NT2/D1 (cell line): Measurements from ENCODE around the gene MAPK12.

Experiments
- DNase-seq: peaks from one replicate; pipeline ENCODE4 v3.0.0-alpha.2; 2011; ENCODE audit warnings: low read depth, low spot score
- H3K27me3 ChIP-seq: 2 replicates; pipeline ENCODE4 v1.6.0; 2011; ENCODE audit warnings: mild to moderate bottlenecking; ENCODE audit not compliant: insufficient read length, insufficient read depth
- H3K36me3 ChIP-seq: 2 replicates; pipeline ENCODE4 v1.6.1; 2011; ENCODE audit warnings: mild to moderate bottlenecking, low read length, mixed read lengths; ENCODE audit not compliant: insufficient read depth, insufficient read length
- H3K4me1 ChIP-seq: 2 replicates; pipeline ENCODE4 v1.5.1; 2011; ENCODE audit not compliant: insufficient read depth, insufficient read length
- H3K4me3 ChIP-seq: 2 replicates; pipeline ENCODE4 v1.5.1; 2011; ENCODE audit warnings: low read depth; ENCODE audit not compliant: insufficient read length
- H3K9ac ChIP-seq: 2 replicates; pipeline ENCODE4 v1.6.0; 2011; ENCODE audit warnings: low read depth; ENCODE audit not compliant: insufficient read length
- H3K9me3 ChIP-seq: 2 replicates; pipeline ENCODE4 v1.5.1; 2011; ENCODE audit warnings: mild to moderate bottlenecking, low read length; ENCODE audit not compliant: insufficient read depth
- SUZ12 ChIP-seq: IDR thresholded peaks from 2 replicates; pipeline ENCODE4 v1.6.1; 2011; ENCODE audit not compliant: insufficient read length, insufficient read depth; ENCODE audit errors: extremely low read depth
- YY1 ChIP-seq: IDR thresholded peaks from 2 replicates; pipeline ENCODE4 v1.6.1; 2011; ENCODE audit not compliant: insufficient read length, insufficient read depth
- ZNF274 ChIP-seq: IDR thresholded peaks from 2 replicates; pipeline ENCODE4 v1.6.1; 2011; ENCODE audit warnings: mild to moderate bottlenecking, low read depth, low read length

MAPK12 gene

GRCh38 chr22:50252082-50253045, 9.1 kb downstream of the MAPK12 start:
- Histone ChIP-seq H3K36me3 (peaks cover 23% of the 10 kb centered on the region), H3K27me3 (no peaks in the 10 kb centered on the region), H3K4me3 (no peak overlapping the region), H3K9ac (peak overlapping the region; percentile 70), H3K9me3 (no peaks in the 10 kb centered on the region), H3K4me1 (peaks cover 19% of the 10 kb centered on the region)
- no peak for DNase-seq
- no peak for TF ChIP-seq YY1
- no peak for TF ChIP-seq SUZ12
- TF ChIP-seq ZNF274, result no peak

DNA sequence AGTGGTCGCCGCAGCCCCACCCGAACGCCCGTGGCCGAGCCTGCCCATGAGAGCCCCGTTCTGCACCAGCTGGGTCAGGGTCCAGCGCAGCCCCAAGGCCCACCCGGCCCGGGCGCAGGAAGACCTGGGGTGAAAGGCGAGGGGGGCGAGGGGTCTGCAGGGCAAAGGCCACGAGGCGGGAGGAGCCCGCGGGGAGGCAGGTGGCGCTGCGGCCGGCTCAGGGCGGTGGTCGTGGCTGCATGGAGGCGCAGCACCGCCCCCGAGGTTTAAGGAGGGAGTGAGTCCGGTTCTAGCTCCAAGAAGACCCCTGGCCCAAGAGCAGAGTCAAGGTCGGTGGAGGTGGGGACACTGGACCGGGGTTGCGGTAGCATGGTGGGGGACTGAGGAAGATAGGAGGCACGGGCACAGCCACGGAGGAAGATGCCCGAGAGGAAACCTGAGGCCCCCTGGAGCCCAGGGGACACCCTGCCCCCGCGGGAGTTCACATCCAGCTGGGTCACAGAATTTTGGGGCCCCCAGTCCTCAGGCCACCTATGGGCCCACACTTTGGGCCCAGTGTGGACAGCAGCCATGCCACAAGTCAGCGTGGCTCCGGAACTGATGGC, 9.9 kb downstream of the MAPK12 start:
- Histone ChIP-seq H3K9me3 (no peaks in the 10 kb centered on the region), H3K4me3 (peak overlapping the region; percentile 36), H3K36me3 (peaks cover 30% of the 10 kb centered on the region), H3K9ac (peak overlapping the region; percentile 70), H3K4me1 (peaks cover 19% of the 10 kb centered on the region), H3K27me3 (no peaks in the 10 kb centered on the region)
- TF ChIP-seq SUZ12 (no peak), YY1 (no peak)
- DNase-seq, result no peak

DNA sequence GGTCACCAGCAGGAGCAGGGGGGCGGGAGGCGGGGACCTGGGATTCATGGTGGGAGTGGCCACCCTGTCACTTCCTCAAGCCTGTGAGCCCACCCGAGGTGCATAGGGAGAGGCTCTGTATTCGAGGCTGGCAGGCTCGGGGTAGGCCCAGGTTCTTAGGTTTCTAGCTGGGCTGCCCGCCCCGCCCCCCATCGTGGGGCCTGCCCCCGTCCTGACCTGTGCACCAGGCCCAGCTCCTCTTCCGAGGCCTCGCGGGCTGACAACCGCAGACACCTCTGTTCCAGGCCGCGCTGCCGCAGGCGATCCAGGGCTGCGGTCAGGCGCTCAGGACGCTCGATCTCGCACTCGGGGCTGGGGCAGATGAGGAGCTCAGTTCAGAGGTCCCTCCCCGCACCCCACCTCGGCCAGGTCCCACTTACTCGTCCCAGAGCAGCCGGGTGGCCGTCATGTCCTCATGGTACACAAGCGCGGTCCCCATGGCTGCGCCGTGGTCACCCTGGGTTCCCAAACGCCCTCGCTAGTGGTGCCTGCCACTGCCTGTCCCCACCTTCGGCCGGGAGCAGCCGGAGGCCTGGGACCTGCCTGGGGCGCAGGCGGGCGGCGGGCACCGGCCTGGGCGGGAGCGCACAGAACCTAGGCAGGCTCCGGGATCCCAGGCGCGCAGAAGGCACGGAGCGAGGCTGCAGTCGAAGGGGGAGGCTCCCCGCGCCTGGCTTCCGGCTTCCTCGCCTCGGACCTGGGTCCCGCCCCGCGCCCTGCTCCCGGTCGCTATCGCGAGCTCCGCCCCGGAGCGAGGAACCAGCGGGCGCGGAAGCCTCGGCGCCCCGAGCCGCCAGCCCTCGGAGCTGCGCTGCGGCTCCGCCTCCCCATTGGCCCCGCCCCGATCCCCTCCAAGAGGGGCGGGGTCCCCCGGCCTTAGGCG, 10.7 kb downstream of the MAPK12 start, which contains the start of gene HDAC10:
Gene HDAC10 (minus strand): TSS at position 711 of the 922 bp plus-strand sequence. CDS start 233 bp downstream, at position 478.
- no peaks in the 10 kb centered on the region for H3K27me3 ChIP-seq
- peaks cover 20% of the 10 kb centered on the region for H3K4me1 ChIP-seq
- peak within 1 kb of the TSS; percentile 78 for H3K4me3 ChIP-seq
- H3K9me3 ChIP-seq, result no peaks in the 10 kb centered on the region
- peak within 1 kb of the TSS; percentile 91 for H3K9ac ChIP-seq
- DNase-seq, result peak; percentile 64
- H3K36me3 ChIP-seq, result peaks cover 34% of the 10 kb centered on the region
- TF ChIP-seq ZNF274, result no peak
- no peak for TF ChIP-seq SUZ12
- TF ChIP-seq YY1, result no peak

DNA sequence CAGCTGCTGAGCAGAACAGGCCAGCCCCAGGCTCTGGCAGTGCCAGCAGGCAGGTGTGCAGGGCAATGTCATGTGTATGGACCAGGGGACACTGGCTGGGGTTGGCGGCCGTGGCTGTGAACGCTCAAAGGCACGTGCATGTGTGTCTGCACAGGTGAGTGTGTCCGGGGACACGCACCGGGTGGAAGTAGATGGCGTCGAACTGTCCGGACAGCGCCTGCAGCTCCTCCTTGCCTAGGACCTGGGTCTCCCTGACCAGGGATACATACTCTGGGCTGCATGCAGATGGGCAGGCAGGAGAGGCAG, 11.3 kb downstream of the MAPK12 start:
- TF ChIP-seq YY1, result no peak
- TF ChIP-seq ZNF274, result no peak
- TF ChIP-seq SUZ12, result no peak
- Histone ChIP-seq H3K4me1 (peaks cover 24% of the 10 kb centered on the region), H3K36me3 (peaks cover 38% of the 10 kb centered on the region), H3K9me3 (no peaks in the 10 kb centered on the region), H3K27me3 (no peaks in the 10 kb centered on the region), H3K4me3 (peak overlapping the region; percentile 78), H3K9ac (peak overlapping the region; percentile 54)
- DNase-seq, result no peak

DNA sequence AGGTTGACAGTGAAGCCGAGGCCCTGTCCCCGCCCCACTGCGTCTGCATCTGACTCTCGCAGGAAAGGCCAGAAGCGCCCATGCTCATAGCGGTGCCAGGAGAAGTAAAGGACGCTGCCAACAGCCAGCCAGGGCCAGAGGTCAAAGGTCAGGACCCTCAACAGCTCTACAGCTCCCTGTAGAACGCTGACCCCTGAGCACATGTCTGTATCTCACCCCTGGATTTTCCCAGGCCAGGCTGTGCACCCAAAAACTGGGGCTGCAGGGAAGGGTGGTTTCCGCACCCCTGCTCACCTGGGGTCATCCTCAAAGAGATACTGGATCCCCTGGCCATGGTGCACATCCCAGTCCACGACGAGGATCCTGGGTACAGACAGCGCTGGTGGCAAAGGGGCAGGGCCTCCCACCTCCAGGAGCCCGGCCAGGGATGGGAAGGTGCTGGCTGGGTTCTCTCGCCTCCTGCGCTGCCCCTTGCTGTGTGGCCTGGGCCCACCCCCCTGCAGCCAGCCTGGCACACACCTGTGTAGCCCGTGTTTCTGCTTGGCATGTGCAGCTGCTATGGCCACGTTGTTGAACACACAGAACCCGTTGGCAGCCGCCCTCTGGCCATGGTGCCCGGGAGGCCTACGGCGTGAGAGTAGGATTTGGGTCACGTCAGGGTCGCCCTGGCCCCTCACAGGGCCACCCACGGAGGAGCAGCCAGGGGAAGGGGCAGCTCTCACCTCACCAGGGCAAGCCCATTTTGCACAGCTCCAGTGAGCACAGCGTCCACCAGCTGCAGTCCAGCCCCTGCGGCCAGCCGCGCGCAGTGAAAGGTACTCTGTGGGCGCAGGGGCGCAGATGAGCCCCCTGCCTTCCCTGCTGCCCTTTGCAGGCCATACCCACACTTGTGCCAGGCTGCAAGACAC, 11.9 kb downstream of the MAPK12 start:
- peaks cover 24% of the 10 kb centered on the region for H3K4me1 ChIP-seq
- DNase-seq, result no peak
- no peaks in the 10 kb centered on the region for H3K9me3 ChIP-seq
- H3K36me3 ChIP-seq, result peaks cover 38% of the 10 kb centered on the region
- peak overlapping the region; percentile 78 for H3K4me3 ChIP-seq
- no peaks in the 10 kb centered on the region for H3K27me3 ChIP-seq
- TF ChIP-seq YY1 (no peak), SUZ12 (no peak), ZNF274 (no peak)
- peak overlapping the region; percentile 54 for H3K9ac ChIP-seq
